Stimulated activated CD4-positive, alpha-beta T cell treated with anti-CD3 and anti-CD28 coated beads, Interleukin-4, amount 100 ng/mL, for 24 hours (primary cell): ENCODE measurements around the gene SLC22A2.

ENCODE experiments used
- DNase-seq: peaks from one replicate; pipeline ENCODE4 v3.0.0-alpha.2; 2020

Gene SLC22A2

DNA sequence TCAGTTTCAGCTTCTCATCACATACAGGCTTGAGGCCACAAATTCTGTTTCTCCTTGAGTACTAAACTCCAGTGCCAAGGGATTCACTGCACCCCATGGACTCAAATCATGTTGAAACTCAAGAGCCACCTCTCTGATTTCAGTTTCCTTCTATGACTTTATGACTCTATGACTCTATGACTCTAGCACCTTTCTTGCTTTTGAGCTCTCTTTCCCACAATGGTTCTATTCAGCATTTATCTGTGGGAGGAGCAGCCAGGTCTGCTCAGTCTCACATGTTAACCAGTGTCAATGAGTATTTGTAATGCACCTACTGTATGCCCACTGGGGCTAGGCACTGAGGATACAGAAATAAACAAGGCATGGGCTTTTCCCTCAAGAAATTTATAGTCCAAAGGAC lies 14.6 kb upstream of the SLC22A2 start:
- no peak for DNase-seq

DNA sequence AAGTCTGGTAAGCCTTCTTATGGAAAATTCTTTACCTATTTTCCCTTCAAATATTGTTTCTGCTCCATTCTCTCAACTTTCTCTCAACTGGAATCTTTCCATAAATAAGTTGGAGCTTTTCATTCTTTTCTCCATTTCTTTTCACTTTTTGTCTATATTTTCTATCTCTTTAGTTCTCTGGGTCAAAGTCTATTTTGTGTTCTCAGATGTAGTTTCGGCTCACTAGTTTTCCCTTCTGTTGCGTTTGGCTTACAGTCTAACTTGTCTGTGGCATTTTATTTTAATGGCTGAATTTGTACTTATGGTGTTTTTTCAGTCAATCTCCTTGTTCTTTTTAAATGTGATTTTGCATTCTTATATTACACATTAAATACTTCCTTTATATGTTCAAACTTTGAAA lies 14.1 kb upstream of the SLC22A2 start:
- DNase-seq = no peak

DNA sequence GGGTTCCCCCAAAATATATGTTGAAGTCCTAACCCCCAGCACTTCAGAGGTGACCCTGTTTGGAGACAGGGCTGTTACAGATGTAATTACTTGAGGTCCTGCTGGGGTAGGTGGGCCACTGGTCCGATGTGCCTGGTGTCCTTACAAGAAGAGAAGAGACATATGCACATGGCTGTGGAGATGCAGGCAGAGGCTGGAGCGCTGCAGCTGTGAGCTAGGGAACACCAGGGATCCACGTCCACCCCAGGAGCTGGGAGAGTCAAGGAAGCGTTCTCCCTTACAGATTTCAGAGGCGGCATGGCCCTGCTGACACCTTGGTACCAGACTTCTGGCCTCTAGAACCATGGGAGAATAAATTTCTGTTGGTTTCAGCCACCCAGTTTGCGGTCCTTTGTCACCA lies 11.7 kb upstream of the SLC22A2 start:
- no peak for DNase-seq

DNA sequence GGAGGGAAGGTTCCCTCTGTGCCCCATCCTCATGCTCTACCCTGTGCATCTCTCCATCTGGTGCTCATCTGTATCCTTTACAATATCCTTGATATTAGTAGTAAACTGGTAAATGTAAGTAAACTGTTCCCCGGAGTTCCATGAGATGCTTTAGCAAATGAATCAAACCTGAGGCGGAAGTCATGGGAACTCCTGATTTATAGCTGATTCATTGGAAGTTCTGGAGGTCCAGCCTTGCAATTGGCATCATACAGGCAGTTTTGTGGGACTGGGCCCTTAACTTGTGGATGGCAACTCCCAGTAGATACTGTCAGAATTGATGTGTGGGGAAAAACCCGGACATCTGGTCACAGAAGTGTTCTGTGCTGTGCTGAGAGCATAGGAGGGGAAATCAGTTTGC lies 11.2 kb upstream of the SLC22A2 start:
- no peak for DNase-seq

DNA sequence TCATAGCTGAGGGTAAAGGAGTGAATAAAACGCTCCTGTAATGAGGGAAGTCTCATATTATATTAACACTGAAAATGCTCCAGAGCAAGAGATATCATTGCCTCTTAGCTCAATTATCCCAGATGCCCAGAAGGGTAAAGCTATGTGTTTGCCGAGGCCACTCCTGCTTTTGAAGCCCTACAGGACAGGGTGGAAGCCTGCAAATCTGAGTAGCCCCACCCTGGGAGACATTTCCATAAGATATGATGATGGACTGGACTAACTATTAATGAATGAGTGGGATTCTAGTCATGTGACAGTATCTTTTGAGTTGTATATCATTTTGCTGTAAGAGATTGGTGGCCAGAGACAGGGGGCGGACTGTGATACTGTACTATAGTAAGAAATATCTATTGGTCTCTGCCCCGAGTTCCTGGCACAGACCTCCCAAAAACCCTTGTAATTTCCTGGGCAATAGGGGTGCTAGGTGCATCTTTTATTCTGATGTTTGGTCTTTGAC lies 10.5 kb upstream of the SLC22A2 start:
- DNase-seq = no peak

DNA sequence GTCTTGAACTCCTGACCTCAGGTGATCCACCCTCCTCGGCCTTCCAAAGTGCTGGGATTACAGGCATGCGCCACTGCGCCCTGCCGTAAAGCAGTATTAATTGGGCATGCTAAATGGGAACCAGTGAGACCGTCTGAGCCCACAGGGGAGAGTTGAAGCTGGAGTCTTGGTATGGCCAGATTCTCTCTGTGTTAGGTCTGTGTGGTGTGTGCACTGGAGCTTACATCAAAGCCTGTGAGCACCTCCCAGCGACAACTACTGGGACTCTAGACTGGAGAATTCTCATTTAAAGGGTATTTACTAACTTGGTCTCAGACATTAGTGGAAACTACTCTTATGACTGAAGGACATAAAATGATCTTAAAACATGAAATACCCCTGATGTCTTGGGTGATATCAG lies 8.5 kb upstream of the SLC22A2 start:
- DNase-seq = no peak

DNA sequence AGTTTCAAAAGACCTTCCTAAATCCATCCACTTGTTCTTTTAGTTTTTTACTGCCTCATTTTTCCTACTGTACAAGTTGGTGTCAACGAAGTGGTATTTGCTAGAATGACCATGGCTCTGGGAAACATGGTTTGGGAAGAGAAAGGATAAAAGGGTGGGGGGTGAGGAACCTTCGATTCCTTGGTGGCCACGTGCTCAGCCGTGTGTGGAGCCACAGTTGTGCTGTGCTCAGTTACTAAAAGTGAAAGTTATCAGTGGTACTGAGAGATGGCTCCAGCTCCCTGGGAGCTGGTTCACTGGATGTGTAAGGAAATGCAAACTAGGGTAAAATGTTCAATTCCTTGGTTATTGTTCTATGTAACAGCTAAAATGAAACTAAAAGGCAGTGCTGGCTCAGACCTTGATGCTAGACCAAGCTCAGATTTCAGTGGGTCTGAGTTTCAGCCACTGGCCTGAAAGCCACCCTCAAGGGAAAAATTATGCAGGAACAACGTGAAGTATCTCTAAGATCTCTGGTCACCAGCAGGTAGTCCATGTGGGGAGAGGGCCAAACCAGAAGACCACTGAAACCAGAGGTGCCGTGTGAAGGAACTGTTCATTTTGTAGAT lies 7.4 kb upstream of the SLC22A2 start:
- no peak for DNase-seq

DNA sequence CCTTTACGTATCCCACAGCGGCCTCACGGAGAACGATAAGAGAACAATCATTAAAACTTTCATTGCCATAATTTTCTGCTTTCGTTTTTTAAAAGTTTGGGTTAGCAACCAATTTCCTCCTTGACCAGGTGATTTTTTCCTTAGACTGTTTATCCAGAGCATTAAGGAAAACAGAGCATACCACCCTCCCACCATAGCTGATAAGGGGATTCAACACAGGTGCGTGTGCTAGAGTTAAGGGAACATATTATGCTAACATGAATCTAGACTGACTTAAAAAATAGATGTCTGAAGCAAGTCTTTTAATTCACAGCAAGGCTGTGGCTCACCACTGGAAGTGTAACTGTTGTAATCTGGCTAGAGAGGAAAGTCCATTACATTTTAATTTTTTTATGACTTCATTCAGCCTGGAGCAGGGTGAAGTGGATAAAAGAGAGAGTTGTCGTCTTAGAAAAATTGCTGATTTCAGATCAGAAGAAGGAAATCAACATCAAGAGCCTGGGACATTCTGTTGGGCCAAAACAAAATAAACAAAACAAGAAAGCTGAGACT lies 5.5 kb upstream of the SLC22A2 start:
- DNase-seq = no peak

DNA sequence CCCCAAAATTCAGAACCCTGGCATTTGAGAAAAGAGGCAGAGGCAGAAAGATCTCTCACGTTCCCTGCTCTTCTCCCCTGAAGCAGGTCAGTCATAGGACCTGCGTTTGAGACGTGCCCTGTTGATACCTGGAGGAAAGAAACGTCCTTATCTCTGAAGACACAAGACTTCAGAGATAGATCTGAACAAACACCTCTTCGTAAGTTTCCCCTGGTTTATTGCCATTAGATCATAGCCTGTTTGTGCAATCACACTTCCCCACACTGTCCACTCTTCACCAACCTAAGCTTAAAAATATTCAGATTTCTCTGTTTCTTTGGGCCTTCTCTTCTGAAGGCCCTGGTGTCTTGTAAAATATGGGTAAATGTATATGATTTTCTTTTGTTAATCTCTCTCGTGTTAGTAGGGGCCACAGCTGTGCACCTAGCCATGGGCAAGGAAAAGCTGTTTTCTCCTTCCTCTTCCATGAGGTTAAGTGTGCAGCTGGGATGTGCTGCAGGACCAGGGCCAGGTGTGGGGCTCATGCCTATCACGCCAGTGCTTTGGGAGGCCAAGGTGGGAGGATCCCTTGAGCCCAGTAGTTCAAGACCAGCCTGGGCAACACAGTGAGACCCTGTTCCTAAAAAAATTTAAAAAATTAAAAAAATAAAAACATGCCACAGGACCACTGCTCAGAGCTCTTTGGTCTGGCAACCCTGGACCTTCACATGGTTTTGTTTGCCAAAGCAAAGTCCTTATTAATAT lies 4.7 kb upstream of the SLC22A2 start:
- no peak for DNase-seq

DNA sequence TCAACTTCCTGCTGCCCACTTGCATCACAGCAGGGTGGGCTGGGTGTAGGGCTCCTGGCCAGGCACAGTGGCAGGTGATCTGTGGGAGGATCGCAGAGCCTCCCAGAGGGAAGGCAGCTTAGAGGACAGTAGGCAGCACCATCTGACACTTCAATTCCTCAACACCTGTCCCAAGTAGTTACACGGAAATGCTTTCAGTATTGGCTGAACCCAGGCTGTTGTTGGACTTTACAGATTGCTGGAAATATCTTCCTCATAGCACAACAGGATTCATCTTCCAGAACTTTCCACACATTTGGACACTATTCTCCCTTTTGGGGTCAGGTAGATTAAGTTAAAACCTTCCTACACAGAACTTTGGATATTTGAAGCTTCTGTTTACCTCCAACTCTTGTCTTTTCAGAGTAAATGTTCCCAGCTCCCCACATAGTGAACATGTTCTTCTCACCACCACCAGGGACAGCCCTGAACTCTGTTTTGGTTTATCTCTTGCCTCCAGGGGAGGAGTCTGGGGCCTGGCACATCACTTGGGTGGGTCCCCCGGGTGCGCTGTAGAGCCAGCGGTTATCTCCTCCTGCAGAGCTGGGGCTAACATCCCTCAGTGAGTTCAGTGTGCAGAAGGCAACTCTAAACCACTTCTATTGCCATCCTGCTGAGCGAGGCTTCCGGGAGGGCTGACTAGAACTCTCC lies 3.5 kb upstream of the SLC22A2 start:
- no peak for DNase-seq

DNA sequence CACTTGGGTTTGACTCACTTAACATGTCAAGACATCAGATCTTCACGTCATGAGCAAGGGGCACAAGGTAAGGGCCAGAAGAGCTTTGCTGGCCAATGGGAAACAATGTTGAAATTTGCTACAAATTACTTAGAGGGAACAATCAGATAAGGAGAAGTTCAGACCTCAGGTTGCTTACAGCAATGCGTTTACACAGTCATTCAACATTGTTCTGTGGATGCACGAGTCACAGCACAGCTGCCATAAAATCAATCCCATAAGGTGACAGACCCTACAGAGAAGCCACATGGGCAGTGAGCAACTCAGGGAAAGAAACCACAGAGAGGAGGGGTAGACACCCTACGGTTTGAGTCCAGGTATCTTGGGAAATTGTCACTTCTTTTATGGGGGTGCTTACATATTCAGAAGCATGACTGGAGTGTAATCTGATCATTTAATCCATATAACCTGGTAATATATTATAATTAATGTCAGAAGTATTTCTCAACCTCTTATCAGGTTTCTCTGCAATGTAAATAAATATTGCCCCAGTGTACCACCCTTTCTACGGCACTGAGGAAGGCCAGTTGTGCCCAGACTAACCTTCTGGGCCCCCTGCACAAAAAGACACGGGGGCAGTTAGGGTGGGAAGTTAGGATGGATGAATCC lies 2.3 kb upstream of the SLC22A2 start:
- no peak for DNase-seq

DNA sequence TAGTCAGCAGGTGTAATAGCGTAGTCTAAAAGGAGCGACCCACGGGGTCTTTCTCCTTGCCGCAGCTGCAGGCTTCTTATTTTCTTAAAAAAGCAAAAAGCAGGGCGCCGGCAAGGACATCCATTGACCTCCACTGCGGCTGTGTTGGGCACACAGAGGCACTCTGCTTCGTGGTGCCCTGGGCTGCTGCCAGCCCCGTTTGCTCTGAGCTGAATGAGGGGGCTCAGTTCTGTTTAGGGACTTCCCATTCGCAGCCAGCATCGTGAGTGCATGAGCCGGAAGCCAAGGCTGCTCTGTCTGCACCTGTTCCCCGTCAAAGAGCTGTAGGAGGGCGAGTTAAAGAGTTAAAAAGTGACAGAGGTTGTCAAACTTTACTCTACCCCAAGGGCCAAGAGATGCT lies 1.7 kb upstream of the SLC22A2 start:
- no peak for DNase-seq

DNA sequence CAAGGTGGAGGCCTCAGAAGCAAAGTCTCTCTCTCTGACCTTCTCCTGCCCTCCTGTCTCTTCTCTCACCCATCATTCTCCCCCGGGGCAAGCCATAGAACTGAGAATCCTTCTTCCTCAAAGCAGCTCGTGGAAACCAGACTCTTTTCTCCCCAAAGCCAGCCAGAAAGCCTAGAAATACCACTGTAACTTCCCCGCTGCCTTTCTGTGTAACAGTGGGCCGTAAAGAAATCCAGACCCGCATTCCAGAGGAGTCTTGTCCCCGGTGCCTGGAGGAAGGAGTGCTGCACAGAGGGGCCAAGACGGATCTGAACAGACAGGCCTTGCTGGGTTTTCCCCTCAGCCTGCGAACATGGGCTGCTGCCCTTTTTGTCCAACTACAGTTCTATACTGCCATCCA lies 977 bp upstream of the SLC22A2 start:
- no peak for DNase-seq

DNA sequence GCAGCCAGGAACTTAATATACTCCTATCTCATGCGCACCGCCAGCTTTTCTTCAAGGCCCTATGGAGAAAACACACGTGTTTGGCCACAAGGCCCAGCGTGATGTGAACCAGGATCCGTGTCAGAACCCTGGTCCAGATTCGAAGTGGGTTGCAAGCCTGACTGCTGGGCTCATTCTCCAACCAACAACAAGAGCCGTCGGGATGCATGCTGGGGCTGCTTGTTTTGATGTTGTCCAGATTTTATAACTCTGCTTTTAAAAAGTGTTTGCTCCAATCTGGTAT lies 463 bp upstream of the SLC22A2 start:
- no peak for DNase-seq

DNA sequence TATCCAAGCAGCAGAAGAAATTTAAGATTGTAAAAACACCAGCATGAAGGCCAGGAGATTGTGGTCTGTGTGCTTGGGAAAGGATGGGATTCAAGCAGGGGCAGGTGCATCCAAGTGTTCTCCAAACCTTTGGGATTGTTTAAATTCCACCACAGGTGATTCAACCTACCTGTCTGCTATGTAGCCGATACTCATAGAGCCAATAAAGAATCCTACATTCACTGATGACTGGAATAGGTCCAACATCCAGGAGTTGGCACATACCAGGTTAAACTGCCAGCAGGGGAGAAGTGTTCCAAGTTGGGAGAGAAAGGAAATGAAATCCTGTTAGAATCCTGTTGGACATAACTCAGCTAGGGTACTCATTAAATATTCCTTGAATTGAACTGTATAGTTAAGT lies 2.2 kb downstream of the SLC22A2 start:
- DNase-seq = no peak

DNA sequence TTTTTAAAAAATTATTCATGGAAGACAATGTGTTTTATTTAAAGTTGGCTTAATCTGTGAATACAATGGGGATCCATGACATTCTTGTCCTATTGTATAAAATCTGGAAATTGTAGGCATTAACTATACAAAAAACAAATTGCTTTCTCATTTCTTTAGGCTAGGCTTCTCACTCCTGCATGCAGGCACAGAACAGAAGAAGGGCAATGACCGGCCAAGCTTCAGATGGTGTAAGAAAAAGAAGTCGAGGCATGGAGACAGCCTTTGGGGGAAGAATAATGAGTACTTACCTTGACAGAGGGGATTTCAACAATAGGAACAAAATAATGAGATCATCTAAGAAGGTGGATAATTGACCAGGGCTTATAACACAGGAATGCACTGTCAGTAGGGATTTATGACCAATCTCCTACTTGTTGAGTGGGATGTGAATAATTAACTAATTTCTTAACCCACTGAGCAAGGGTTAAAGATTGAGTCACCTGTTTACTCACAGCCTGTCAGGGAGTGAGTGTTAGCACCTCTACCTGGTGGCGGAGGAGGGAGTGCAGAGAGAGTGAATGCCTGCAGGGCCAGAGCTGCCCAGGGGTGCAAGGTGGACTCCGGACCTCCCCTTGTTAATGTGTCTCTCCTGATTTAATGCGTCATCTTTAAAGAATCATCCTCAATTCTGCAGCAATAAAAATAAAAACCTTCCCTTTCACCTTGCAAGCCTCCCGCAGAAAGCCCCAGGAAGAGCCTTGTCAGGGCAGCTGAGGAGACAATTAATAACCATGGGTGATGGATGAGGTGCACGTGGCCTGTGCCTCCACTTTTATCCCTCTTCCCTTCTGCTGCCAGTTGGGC lies 3.9 kb downstream of the SLC22A2 start:
- DNase-seq = no peak

DNA sequence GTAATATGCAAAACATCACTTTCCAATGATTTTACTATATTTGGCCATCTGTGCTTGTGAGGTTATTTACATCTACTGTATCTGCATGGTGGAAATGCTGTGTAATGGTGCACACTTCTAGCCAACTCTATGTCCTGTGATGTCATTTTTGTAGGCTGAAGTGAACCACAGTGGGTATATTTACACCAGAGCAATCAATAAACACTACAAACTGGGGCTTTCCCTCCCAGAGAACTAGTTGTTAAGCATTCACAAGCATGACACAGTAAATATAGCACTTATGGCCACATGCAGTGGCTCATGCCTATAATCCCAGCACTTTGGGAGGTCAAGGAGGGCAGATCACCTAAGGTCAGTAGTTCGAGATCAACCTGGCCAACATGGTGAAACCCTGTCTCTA lies 4.9 kb downstream of the SLC22A2 start:
- no peak for DNase-seq

DNA sequence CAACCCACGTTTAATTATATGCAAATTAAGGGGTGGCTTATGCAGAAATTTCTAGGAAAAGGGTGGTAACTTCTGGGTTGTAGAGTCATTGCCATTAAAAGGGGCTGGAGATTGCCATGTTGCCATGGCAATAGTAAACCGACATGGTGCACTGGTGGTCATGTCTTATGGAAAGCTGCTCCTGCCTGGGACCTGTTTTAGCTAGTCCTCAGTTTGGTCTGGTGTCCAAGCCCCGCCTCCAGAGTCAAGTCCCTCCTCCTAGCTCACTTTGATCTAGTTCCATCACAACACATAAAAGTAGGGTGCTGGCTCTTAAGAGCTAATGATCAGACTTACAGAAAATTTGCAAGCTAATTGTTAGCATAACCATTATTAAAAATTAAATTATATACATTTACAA lies 5.3 kb downstream of the SLC22A2 start:
- no peak for DNase-seq

DNA sequence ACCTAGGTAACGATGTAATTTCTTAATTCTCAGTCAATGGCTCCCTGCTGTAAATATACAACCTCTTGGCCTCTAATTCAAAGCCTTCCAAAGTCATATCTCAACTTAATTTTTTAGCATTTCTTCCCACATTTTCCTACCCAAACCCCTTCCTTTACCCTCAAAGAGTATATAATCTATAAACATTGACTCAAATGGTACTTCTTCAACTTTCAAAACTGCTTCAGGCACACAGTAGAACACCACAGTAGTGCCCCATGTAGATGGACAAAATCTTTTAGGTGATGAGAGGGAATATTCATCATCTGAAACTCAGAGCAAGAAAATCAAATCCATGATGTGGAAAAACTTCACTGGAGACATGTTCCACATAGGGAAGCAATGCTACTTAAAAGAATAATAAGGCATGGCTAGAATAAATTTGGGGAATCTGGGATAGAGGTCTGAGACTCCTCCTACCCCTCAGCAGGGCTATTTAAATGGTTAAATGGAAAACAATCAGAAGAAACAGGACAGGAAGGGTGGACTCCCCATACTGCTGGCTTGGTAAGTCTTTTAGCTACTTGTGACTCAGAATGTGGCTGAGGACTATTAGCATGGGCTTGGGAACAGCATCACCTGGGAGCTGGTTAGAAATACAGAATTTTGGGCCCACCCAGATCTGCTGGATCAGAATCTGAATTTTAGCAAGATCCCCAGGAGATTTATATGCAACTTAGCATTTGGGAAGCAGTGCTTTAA lies 6.4 kb downstream of the SLC22A2 start:
- DNase-seq = no peak

DNA sequence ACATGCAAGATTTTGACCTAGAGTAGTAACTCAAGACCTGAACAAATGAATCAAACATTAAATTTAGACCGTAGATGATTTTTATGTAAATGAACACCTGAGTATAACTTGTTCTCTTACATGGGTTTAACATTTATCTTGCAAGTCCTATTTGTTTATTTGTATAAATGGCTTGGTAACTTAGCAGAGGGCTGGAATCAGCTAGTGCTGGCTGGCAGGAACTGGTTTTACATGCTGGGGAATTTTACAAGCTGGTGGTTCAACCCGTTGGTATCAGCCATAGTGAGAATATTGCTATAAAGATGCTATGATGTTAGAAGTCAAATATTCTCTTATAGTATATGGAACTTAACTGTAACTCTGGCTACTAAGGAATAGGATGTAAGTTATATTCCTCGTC lies 8.9 kb downstream of the SLC22A2 start:
- no peak for DNase-seq

DNA sequence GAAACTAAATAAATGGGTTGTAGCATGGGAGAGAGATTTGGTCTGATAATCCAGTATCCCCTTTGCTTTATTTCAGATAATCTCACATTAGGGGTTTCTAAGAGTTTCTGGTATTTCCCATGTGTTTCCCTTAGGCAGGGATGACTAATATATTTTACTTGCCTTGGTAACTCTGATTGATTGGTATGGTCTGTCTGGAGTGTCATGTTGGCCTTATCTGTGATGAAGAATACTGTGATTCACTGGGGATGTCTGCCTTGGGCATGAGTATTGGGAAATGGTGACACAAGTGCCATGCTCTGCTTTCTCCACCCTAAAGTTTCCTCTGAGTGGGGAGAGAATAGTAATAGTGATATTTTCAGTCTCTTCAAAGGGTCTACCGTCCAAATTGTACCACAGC lies 10.1 kb downstream of the SLC22A2 start:
- no peak for DNase-seq

DNA sequence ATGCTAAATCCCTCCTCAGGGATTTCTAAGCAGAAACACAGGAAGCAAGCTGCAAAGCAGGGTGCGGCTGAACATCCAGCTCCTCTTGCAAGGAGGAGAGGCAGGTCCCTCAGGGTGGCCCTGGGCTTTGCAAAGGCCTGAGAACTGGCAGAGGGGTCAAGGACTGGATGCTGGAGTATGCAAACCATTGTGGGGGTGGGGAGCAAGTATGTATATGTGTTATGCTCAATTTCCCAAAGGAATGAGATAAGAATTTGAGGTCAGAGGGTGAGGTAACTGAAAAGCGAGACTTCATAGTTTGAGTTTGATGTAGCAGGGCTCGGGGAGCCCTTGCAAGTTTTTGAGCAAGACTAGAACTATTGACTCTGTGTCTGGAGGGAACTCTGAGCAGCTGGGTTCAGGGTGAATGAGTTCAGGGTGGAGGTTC lies 11.2 kb downstream of the SLC22A2 start:
- DNase-seq = no peak
